ENCODE measurements around the gene MYD88. TPM values are rescaled to one million over a fixed set of nuclear protein-coding genes. Genes with fewer than 3 reads are reported as not detected.
"Not testable (repeated sequence)": the region's sequence is repeated elsewhere in the genome, so short reads cannot be mapped to it uniquely, and the experiment has no call there.

Gene MYD88
- total RNA-seq, 1 donor from 2014 or later = 12.7 TPM

GRCh38 chr3:38141173-38141951 is 2.9 kb downstream of the MYD88 start:
- no peak for DNase-seq (ENCODE audit: low read depth, low spot score)

- no peak for DNase-seq (ENCODE audit: low read depth, low spot score)
These were observed 3.5 kb downstream of the MYD88 start for GRCh38 chr3:38141952-38142273.

- DNase-seq (ENCODE audit: low read depth, low spot score) = no peak
These were observed 4.5 kb downstream of the MYD88 start for GRCh38 chr3:38142959-38143358.

GRCh38 chr3:38143511-38143910 is 5.0 kb downstream of the MYD88 start:
- no peak for DNase-seq (ENCODE audit: low read depth, low spot score)

GRCh38 chr3:38146504-38146903 is 8.0 kb downstream of the MYD88 start:
- DNase-seq (ENCODE audit: low read depth, low spot score) = no peak

- DNase-seq (ENCODE audit: low read depth, low spot score) = no peak
These were observed 9.0 kb downstream of the MYD88 start for GRCh38 chr3:38147421-38147820.

- DNase-seq (ENCODE audit: low read depth, low spot score) = no peak
These were observed 9.9 kb downstream of the MYD88 start for GRCh38 chr3:38148311-38148882.

- DNase-seq (ENCODE audit: low read depth, low spot score) = no peak
These were observed 11.2 kb downstream of the MYD88 start for GRCh38 chr3:38149708-38150107.

GRCh38 chr3:38150780-38151528 is 12.5 kb downstream of the MYD88 start:
- DNase-seq (ENCODE audit: low read depth, low spot score) = no peak

GRCh38 chr3:38151667-38152265 is 13.3 kb downstream of the MYD88 start:
- no peak for DNase-seq (ENCODE audit: low read depth, low spot score)

- no peak for DNase-seq (ENCODE audit: low read depth, low spot score)
These were observed 14.1 kb downstream of the MYD88 start for GRCh38 chr3:38152609-38153008.

- DNase-seq (ENCODE audit: low read depth, low spot score) = no peak
These were observed 14.8 kb downstream of the MYD88 start for GRCh38 chr3:38153221-38153620.

- DNase-seq (ENCODE audit: low read depth, low spot score) = no peak
These were observed 15.6 kb downstream of the MYD88 start for GRCh38 chr3:38154033-38154494.

- DNase-seq (ENCODE audit: low read depth, low spot score) = no peak
These were observed 16.3 kb downstream of the MYD88 start for GRCh38 chr3:38154625-38155255.

GRCh38 chr3:38155825-38156224 is 17.4 kb downstream of the MYD88 start:
- DNase-seq (ENCODE audit: low read depth, low spot score) = no peak

- no peak for DNase-seq (ENCODE audit: low read depth, low spot score)
These were observed 18.7 kb downstream of the MYD88 start for GRCh38 chr3:38157117-38157516.

- no peak for DNase-seq (ENCODE audit: low read depth, low spot score)
These were observed 19.1 kb downstream of the MYD88 start for GRCh38 chr3:38157595-38157994.

- no peak for DNase-seq (ENCODE audit: low read depth, low spot score)
These were observed 20.0 kb downstream of the MYD88 start for GRCh38 chr3:38158472-38158871.

GRCh38 chr3:38160704-38161103 is 22.2 kb downstream of the MYD88 start:
- DNase-seq (ENCODE audit: low read depth, low spot score) = not testable (repeated sequence)

GRCh38 chr3:38163117-38163840 is 24.8 kb downstream of the MYD88 start:
- no peak for DNase-seq (ENCODE audit: low read depth, low spot score)
